ENCODE measurements around the gene DCP1A.

DNA sequence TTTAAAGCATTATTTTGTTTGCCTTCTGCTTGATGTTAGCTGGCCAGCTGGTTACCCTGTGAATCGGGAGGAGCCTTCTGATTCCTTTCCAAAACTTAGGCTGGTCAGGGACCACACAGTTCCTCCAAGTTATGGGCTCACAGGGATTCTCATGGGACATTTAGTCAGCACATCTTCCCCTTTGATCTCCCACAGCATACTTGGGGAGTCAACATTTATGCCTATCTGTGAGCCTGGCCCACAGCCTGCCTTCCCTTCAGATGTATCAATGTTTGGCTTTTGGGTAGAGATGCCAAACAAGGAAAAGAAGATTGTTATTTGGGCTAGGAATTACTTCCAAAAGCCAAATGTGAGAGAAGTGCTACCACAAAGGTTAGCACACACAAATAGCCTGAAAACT is 32.6 kb upstream of the DCP1A start:
- no peak for TF ChIP-seq CTCF (IDR thresholded peaks at IDR 0.05)
- no peak for TF ChIP-seq POLR2A (IDR thresholded peaks at IDR 0.05)

Measured in thyroid gland (tissue), 4 donors.